ENCODE data around the gene ATP8A2. TPM values are rescaled to one million over a fixed set of nuclear protein-coding genes. Genes with fewer than 3 reads are reported as not detected.

The ATP8A2 gene
- total RNA-seq, 1 experiment from 2014 or later = 0.26 TPM

- H3K27me3 Mint-ChIP-seq (ENCODE audit: insufficient read depth, unreplicated experiment) = peaks cover 23% of the 10 kb centered on the region
- no peak overlapping the region for H3K27ac Mint-ChIP-seq (ENCODE audit: low read depth, unreplicated experiment)
These were observed 8.3 kb downstream of the ATP8A2 start for GRCh38 chr13:25380082-25380481.

DNA sequence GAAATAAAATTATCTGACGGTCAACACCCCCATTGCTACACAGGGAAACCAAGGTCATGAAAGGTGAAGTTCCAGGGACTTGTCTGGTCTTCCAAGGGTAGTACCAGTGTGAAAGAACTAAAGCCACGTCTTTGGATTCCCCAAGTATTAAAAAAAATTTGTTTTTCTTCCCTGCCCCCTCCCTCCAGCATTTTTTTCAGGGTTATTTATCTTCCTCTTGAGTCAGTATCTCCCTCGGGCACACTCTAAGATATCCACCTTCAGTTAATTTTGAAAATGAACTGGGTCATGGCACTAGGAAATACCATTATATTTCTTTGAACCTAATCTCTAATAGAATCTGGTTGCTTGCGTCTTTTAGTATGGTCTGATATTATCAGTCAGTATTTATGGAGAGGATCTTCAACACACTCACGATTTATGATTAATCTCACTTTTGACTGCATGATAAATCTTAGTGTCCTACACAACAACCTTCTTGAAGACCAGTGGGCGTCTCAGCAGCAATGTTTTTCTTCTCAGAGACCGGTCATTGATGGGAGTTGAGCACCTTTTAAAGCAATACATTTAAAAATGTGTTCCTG is 9.1 kb downstream of the ATP8A2 start:
- Mint-ChIP-seq H3K9me3 (ENCODE audit: unreplicated experiment) (no peaks in the 10 kb centered on the region), H3K27me3 (ENCODE audit: insufficient read depth, unreplicated experiment) (peaks cover 25% of the 10 kb centered on the region), H3K27ac (ENCODE audit: low read depth, unreplicated experiment) (no peak overlapping the region), H3K4me1 (ENCODE audit: insufficient read depth, unreplicated experiment) (no peaks in the 10 kb centered on the region), H3K4me3 (ENCODE audit: unreplicated experiment) (no peak overlapping the region), H3K36me3 (ENCODE audit: insufficient read depth, unreplicated experiment) (no peaks in the 10 kb centered on the region)
- intact Hi-C loops (cut with micrococcal nuclease) = no loop called here
- no TSS peak for BruUV-seq (replicated peaks)
- no peak for TF ChIP-seq CTCF (IDR thresholded peaks at IDR 0.05; ENCODE audit: unreplicated experiment)
- ChIA-PET POLR2A (interaction anchor here (1.2 kb wide), 1 partner anchor 10 kb away, joined by 5 read pairs; no protein-coding TSS in a partner anchor), CTCF (no interaction called here)
- no peak for DNase-seq (ENCODE audit: unreplicated experiment)

More at GRCh38 chr13:25380082-25380481, 8.3 kb downstream of the ATP8A2 start:
- no TSS peak for BruUV-seq (replicated peaks)
- DNase-seq (ENCODE audit: unreplicated experiment) = no peak
- ChIA-PET POLR2A (interaction anchor here (1.2 kb wide), 1 partner anchor 10 kb away, joined by 5 read pairs; no protein-coding TSS in a partner anchor), CTCF (interaction anchor here (0.6 kb wide), 1 partner anchor 9 kb away, joined by 8 read pairs; no protein-coding TSS in a partner anchor)
- H3K4me1 Mint-ChIP-seq (ENCODE audit: insufficient read depth, unreplicated experiment) = no peaks in the 10 kb centered on the region
- TF ChIP-seq CTCF (IDR thresholded peaks at IDR 0.05; ENCODE audit: unreplicated experiment) = no peak
- H3K36me3 Mint-ChIP-seq (ENCODE audit: insufficient read depth, unreplicated experiment) = no peaks in the 10 kb centered on the region
- intact Hi-C loops (cut with micrococcal nuclease) = no loop called here
- H3K9me3 Mint-ChIP-seq (ENCODE audit: unreplicated experiment) = no peaks in the 10 kb centered on the region
- H3K4me3 Mint-ChIP-seq (ENCODE audit: unreplicated experiment) = no peak overlapping the region

DNA sequence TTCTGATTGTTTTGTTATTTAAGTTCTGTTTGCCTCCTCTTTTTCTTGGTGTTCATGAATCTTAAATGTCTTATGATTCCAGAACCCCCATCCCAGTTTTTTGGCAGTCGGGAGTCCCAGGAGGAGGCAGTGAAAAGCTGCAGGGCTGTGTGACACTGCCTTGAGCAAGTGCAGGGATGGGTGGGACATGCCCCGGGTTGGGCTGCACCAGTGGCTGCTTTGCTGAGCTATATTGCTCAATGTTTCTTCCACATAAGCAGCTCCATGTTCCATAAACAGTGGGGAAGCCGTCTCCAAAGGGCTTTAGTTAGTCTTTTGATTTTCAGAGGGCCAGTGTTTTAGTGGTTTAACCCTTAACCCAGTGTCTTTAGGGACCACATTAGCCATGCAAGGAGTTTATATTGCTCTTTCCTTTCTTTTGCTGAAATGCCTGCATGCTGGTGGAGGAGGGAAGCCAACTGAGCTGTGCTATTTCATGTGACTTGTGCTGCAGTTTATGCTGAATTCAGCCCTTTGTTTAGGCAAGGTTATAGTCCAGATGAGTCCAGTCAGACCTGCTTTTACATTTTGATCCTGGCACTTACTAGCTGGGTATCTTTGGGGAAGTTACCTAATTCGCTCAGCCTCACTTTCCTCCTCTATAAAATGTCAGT is 13.1 kb downstream of the ATP8A2 start:
- H3K9me3 Mint-ChIP-seq (ENCODE audit: unreplicated experiment) = no peaks in the 10 kb centered on the region
- no TSS peak for BruUV-seq (replicated peaks)
- intact Hi-C loops (cut with micrococcal nuclease) = no loop called here
- ChIA-PET POLR2A (interaction anchor here (1.1 kb wide), 1 partner anchor 9 kb away, joined by 4 read pairs; no protein-coding TSS in a partner anchor), CTCF (interaction anchor here (0.9 to 1.8 kb wide), 2 partner anchors 10 to 36 kb away, joined by 4 to 16 read pairs; no protein-coding TSS in a partner anchor)
- H3K27ac Mint-ChIP-seq (ENCODE audit: low read depth, unreplicated experiment) = no peak overlapping the region
- no peak for DNase-seq (ENCODE audit: unreplicated experiment)
- no peaks in the 10 kb centered on the region for H3K4me1 Mint-ChIP-seq (ENCODE audit: insufficient read depth, unreplicated experiment)
- H3K36me3 Mint-ChIP-seq (ENCODE audit: insufficient read depth, unreplicated experiment) = no peaks in the 10 kb centered on the region
- H3K27me3 Mint-ChIP-seq (ENCODE audit: insufficient read depth, unreplicated experiment) = peaks cover 25% of the 10 kb centered on the region
- no peak overlapping the region for H3K4me3 Mint-ChIP-seq (ENCODE audit: unreplicated experiment)
- no peak for TF ChIP-seq CTCF (IDR thresholded peaks at IDR 0.05; ENCODE audit: unreplicated experiment)

DNA sequence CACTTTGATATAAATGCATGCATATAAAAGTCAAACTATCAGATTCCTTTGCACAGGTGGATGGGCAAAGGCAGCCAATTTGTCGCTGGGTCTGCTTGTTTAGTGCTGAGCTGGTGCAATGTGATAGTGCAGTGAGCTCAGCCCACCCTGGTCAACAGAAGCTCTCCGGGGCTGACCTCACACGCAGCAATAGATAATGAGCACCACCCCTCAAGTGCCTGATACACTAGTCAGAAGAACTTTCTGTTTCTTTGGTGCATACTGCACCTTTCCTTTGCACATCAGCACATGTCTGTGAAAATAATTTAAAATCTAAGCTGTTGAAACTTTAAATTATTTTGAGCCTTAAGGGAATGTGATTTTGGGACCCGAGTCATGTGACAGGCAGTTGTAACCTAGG is 20.2 kb downstream of the ATP8A2 start:
- Mint-ChIP-seq H3K4me3 (ENCODE audit: unreplicated experiment) (no peak overlapping the region), H3K9me3 (ENCODE audit: unreplicated experiment) (no peaks in the 10 kb centered on the region), H3K4me1 (ENCODE audit: insufficient read depth, unreplicated experiment) (no peaks in the 10 kb centered on the region), H3K27me3 (ENCODE audit: insufficient read depth, unreplicated experiment) (no peaks in the 10 kb centered on the region), H3K27ac (ENCODE audit: low read depth, unreplicated experiment) (no peak overlapping the region), H3K36me3 (ENCODE audit: insufficient read depth, unreplicated experiment) (no peaks in the 10 kb centered on the region)
- intact Hi-C loops (cut with micrococcal nuclease) = no loop called here
- no peak for DNase-seq (ENCODE audit: unreplicated experiment)
- BruUV-seq (replicated peaks) = no TSS peak
- no peak for TF ChIP-seq CTCF (IDR thresholded peaks at IDR 0.05; ENCODE audit: unreplicated experiment)
- ChIA-PET POLR2A (no interaction called here), CTCF (no interaction called here)

Data from MCF 10A (cell line).